Mesenchymal stem cell (in vitro differentiated cells and primary cell): Measurements from ENCODE around the gene SUCLG1.
"Not testable (repeated sequence)": the region's sequence is repeated elsewhere in the genome, so short reads cannot be mapped to it uniquely, and the experiment has no call there.

ENCODE experiments used
- DNase-seq: peaks from one replicate; pipeline ENCODE4 v3.0.0-alpha.2; 2013
- H2AFZ ChIP-seq: one replicate; pipeline ENCODE4 v1.6.1; 2013; ENCODE audit warnings: low read depth, mild to moderate bottlenecking, control low read depth, inconsistent platforms, low read length, moderate library complexity
- H2AK5ac ChIP-seq: 2 replicates; pipeline ENCODE4 v1.6.1; 2013; ENCODE audit warnings: low read length, moderate library complexity, mild to moderate bottlenecking, inconsistent platforms; ENCODE audit not compliant: severe bottlenecking
- H2BK120ac ChIP-seq: one replicate; pipeline ENCODE4 v1.6.1; 2013; ENCODE audit warnings: low read depth, mild to moderate bottlenecking, inconsistent platforms, low read length, moderate library complexity
- H2BK12ac ChIP-seq, 2 experiments: one replicate each; pipeline ENCODE4 v1.6.1; 2013; ENCODE audit warnings: inconsistent platforms in 2 of 2, low read length in 2 of 2, mild to moderate bottlenecking in 2 of 2, moderate library complexity in 2 of 2, control low read depth in 1 of 2
- H2BK15ac ChIP-seq: one replicate; pipeline ENCODE4 v1.6.1; 2013; ENCODE audit warnings: mild to moderate bottlenecking, low read depth, inconsistent platforms; ENCODE audit not compliant: poor library complexity, severe bottlenecking
- H2BK5ac ChIP-seq: 2 replicates; pipeline ENCODE4 v1.6.1; 2013; ENCODE audit warnings: low read depth, mild to moderate bottlenecking, low read length, control low read depth, inconsistent platforms; ENCODE audit not compliant: poor library complexity, severe bottlenecking
- H3K14ac ChIP-seq, 2 experiments: one replicate each; pipeline ENCODE4 v1.6.1; 2013; ENCODE audit warnings: inconsistent platforms in 2 of 2, low read length in 2 of 2, control low read depth in 1 of 2, mild to moderate bottlenecking in 1 of 2, moderate library complexity in 1 of 2
- H3K18ac ChIP-seq, 2 experiments: one replicate each; pipeline ENCODE4 v1.6.1; 2013; ENCODE audit warnings: inconsistent platforms in 2 of 2, low read length in 2 of 2, control low read depth in 1 of 2, low read depth in 1 of 2, mild to moderate bottlenecking in 1 of 2
- H3K23ac ChIP-seq, 2 experiments: one replicate each; pipeline ENCODE4 v1.6.1; 2013; ENCODE audit warnings: inconsistent platforms in 2 of 2, low read length in 2 of 2, mild to moderate bottlenecking in 2 of 2, moderate library complexity in 2 of 2, control low read depth in 1 of 2
- H3K27ac ChIP-seq: 2 replicates; pipeline ENCODE4 v1.5.1; 2013; ENCODE audit warnings: mild to moderate bottlenecking, moderate library complexity, low read length, control low read depth, inconsistent platforms; ENCODE audit not compliant: poor library complexity, severe bottlenecking
- H3K27me3 ChIP-seq, 2 experiments: 2 replicates each; pipeline versions ENCODE4 v1.6.1 to v1.7.0; 2013; ENCODE audit warnings: low read length in 2 of 2, mild to moderate bottlenecking in 2 of 2, moderate library complexity in 2 of 2, control low read depth in 1 of 2, inconsistent platforms in 1 of 2; ENCODE audit not compliant: control insufficient read depth in 1 of 2, insufficient read depth in 1 of 2
- H3K36me3 ChIP-seq, 2 experiments: 2 replicates each; pipeline versions ENCODE4 v1.6.1 to v1.7.0; 2013; ENCODE audit warnings: low read length in 2 of 2, control low read depth in 1 of 2, inconsistent platforms in 1 of 2, low read depth in 1 of 2, mild to moderate bottlenecking in 1 of 2; ENCODE audit not compliant: insufficient read depth in 2 of 2, control insufficient read depth in 1 of 2
- H3K4ac ChIP-seq, 2 experiments: one replicate each; pipeline ENCODE4 v1.6.1; 2013; ENCODE audit warnings: inconsistent platforms in 2 of 2, low read length in 2 of 2, mild to moderate bottlenecking in 2 of 2, moderate library complexity in 2 of 2, control low read depth in 1 of 2, low read depth in 1 of 2
- H3K4me1 ChIP-seq: 2 replicates; pipeline ENCODE4 v1.6.1; 2013; ENCODE audit warnings: low read depth, low read length, control low read depth; ENCODE audit not compliant: control insufficient read depth, insufficient read depth
- H3K4me2 ChIP-seq: 2 replicates; pipeline ENCODE4 v1.6.1; 2013; ENCODE audit warnings: low read length, mild to moderate bottlenecking, inconsistent platforms; ENCODE audit not compliant: poor library complexity, severe bottlenecking
- H3K4me3 ChIP-seq, 2 experiments: 2 replicates each; pipeline versions ENCODE4 v1.5.1 to v1.7.0; 2013; ENCODE audit warnings: low read length in 2 of 2, mild to moderate bottlenecking in 2 of 2, control low read depth in 1 of 2, low read depth in 1 of 2; ENCODE audit not compliant: insufficient read depth in 1 of 2
- H3K79me1 ChIP-seq: replicated peaks from 2 replicates; pipeline ENCODE4 v1.6.1; 2013; ENCODE audit warnings: mild to moderate bottlenecking, control low read depth, low read length, inconsistent platforms; ENCODE audit not compliant: poor library complexity, severe bottlenecking
- H3K9ac ChIP-seq: 2 replicates; pipeline ENCODE4 v1.7.0; 2013; ENCODE audit warnings: mild to moderate bottlenecking, low read length, moderate library complexity
- H3K9me3 ChIP-seq: 2 replicates; pipeline ENCODE4 v1.7.0; 2013; ENCODE audit warnings: mild to moderate bottlenecking, low read length; ENCODE audit not compliant: control insufficient read depth
- H4K8ac ChIP-seq: one replicate; pipeline ENCODE4 v1.6.1; 2013; ENCODE audit warnings: inconsistent platforms, mild to moderate bottlenecking, low read length, moderate library complexity
- H4K91ac ChIP-seq: one replicate; pipeline ENCODE4 v1.6.1; 2013; ENCODE audit warnings: mild to moderate bottlenecking, low read length, inconsistent platforms
- WGBS: methylation state at CpG from one replicate; pipeline ENCODE4 v1.1.7; 2013; ENCODE audit warnings: mixed read lengths; 5-methylcytosine and 5-hydroxymethylcytosine counted together

Gene SUCLG1

DNA sequence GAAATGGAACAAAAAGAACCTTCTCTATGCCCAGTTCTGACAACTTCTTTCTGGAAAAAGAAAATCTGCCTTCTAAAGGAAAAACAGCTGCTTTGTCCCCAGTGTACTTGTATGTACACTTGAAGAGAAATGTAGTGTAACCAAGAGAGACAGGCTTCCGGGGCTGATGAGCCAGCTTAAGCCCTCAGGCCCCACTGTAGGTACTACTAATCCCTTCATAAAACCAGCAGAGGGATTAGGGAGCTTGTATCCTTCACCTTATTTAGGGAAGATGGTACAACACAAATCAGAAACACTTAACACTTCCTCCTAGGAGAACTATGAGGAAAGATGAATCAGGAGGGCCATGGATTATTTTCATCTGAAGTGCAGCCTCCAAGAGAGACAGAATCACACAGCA is 18.8 kb upstream of the SUCLG1 start:
- Histone ChIP-seq H2BK5ac (no peak overlapping the region), H3K14ac (no peak overlapping the region), H3K9ac (no peak overlapping the region), H4K8ac (no peak overlapping the region), H2BK15ac (no peak overlapping the region), H3K18ac (no peak overlapping the region), H3K4ac (no peak overlapping the region), H3K27me3 (no peaks in the 10 kb centered on the region), H3K9me3 (peaks cover 30% of the 10 kb centered on the region), H2BK120ac (no peak overlapping the region), H2AK5ac (no peak overlapping the region), H3K4me1 (peaks cover 4% of the 10 kb centered on the region), H3K23ac (no peak overlapping the region), H2AFZ (no peak overlapping the region), H3K4me2 (no peak overlapping the region), H3K79me1 (no peaks in the 10 kb centered on the region), H3K4me3 (no peak overlapping the region), H3K27ac (no peak overlapping the region), H4K91ac (no peak overlapping the region), H3K36me3 (no peaks in the 10 kb centered on the region), H2BK12ac (no peak overlapping the region)
- no CpG with 5 or more reads among the region's 1 CpG for WGBS
- DNase-seq = no peak

DNA sequence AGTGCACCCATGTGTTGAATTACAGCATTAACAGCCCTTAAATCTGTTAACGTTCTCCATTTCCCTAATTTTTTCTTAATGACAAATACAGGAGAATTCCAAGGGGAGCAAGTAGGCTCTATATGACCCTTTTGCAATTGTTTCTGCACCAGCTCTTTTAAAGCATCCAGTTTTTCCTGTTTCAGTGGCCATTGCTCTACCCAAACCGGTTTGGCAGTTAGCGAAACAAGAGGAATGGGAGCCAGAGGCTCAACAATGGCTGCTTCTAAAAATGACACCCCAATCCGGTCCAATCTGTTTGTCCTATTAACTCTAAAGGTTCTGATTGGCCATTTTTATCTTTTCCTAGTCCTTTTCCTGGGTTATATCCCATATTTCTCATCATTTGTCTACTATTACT is 15.1 kb upstream of the SUCLG1 start:
- Histone ChIP-seq H3K27ac (no peak overlapping the region), H3K9me3 (peaks cover 44% of the 10 kb centered on the region)
- 88% methylated on average over 4 of the region's 4 CpGs for WGBS

GRCh38 chr2:84472856-84473565 is 13.9 kb upstream of the SUCLG1 start:
- Histone ChIP-seq H4K91ac (no peak overlapping the region), H3K4ac (no peak overlapping the region), H2AFZ (no peak overlapping the region), H3K27ac (no peak overlapping the region), H3K18ac (no peak overlapping the region), H3K23ac (no peak overlapping the region), H3K36me3 (no peaks in the 10 kb centered on the region), H2BK120ac (no peak overlapping the region), H3K79me1 (no peaks in the 10 kb centered on the region), H3K4me2 (no peak overlapping the region), H2BK12ac (no peak overlapping the region), H3K9ac (no peak overlapping the region), H2BK5ac (no peak overlapping the region), H3K14ac (no peak overlapping the region), H2AK5ac (no peak overlapping the region), H3K4me1 (no peaks in the 10 kb centered on the region), H3K27me3 (no peaks in the 10 kb centered on the region), H2BK15ac (no peak overlapping the region), H4K8ac (no peak overlapping the region), H3K4me3 (no peak overlapping the region), H3K9me3 (peaks cover 35% of the 10 kb centered on the region)
- 84% methylated on average over 5 of the region's 6 CpGs for WGBS
- no peak for DNase-seq

More for the DNA sequence above, 15.1 kb upstream of the SUCLG1 start:
- Histone ChIP-seq H3K4me1 (no peaks in the 10 kb centered on the region), H2AK5ac (no peak overlapping the region), H3K36me3 (no peaks in the 10 kb centered on the region), H2AFZ (no peak overlapping the region), H3K4ac (no peak overlapping the region), H2BK15ac (no peak overlapping the region), H3K14ac (no peak overlapping the region), H2BK5ac (no peak overlapping the region), H2BK12ac (no peak overlapping the region), H3K18ac (no peak overlapping the region), H3K27me3 (no peaks in the 10 kb centered on the region), H3K23ac (no peak overlapping the region), H3K4me3 (no peak overlapping the region), H3K9ac (no peak overlapping the region), H4K91ac (no peak overlapping the region), H4K8ac (no peak overlapping the region), H3K79me1 (no peaks in the 10 kb centered on the region), H2BK120ac (no peak overlapping the region), H3K4me2 (no peak overlapping the region)
- no peak for DNase-seq

- H3K9me3 ChIP-seq = peaks cover 29% of the 10 kb centered on the region
- H2BK5ac ChIP-seq, H3K36me3 ChIP-seq, H3K4me1 ChIP-seq, H3K23ac ChIP-seq, H3K27me3 ChIP-seq, H3K4me2 ChIP-seq, H4K8ac ChIP-seq, H3K27ac ChIP-seq, H3K18ac ChIP-seq, H2BK12ac ChIP-seq, H2BK120ac ChIP-seq, H3K79me1 ChIP-seq, H3K4ac ChIP-seq, DNase-seq, H3K14ac ChIP-seq, H2AK5ac ChIP-seq, H2BK15ac ChIP-seq, H3K9ac ChIP-seq, H4K91ac ChIP-seq, H2AFZ ChIP-seq, H3K4me3 ChIP-seq: not testable (repeated sequence)
- 95% methylated on average over 2 of the region's 2 CpGs for WGBS
These were observed 13.3 kb upstream of the SUCLG1 start for GRCh38 chr2:84472423-84472822.
